MM.1S (cell line): ENCODE data around the gene FAM117B.

ENCODE experiments used
- EZH2 ChIP-seq: fragments of 300-600 bp; sonication (generic); optimal IDR thresholded peaks from 2 replicates; pipeline ENCODE3; 2017; ENCODE audit warnings: low read depth, mild to moderate bottlenecking, antibody characterized with exemption, low read length, mixed read lengths
- EZH2phosphoT487 ChIP-seq: fragments of 300-600 bp; sonication (generic); IDR thresholded peaks from 2 replicates; pipeline ENCODE4 v1.6.1; 2018; ENCODE audit warnings: antibody characterized with exemption, low read length
- TF ChIP-seq, protein P1 (sequence below): fragments of 300-600 bp; sonication (generic); IDR thresholded peaks from 2 replicates; pipeline ENCODE4 v1.5.1; 2016; ENCODE audit warnings: antibody characterized with exemption, low read length, mixed read lengths

DNA sequence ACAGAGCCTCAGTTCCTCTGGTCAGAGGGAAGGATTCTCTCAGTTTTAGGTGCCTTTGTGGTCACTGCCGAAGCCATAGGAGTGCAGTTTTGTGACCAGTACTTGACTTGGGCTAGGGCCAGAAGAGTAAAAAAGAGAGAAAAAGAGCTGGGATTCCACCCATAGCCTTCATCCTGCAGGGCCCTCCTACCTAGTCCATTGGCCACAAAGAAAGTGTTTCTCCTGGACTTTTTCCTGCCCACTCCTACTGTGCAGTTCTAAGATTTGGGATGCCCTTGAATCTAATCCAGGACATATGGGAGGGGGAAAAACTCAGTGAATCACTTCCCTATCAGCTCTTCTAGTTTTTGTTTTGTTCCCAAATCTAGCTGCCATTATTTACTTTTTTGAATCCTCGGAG, 26.0 kb downstream of the FAM117B start:
- TF ChIP-seq EZH2 = no peak
- TF ChIP-seq, protein P1, sequence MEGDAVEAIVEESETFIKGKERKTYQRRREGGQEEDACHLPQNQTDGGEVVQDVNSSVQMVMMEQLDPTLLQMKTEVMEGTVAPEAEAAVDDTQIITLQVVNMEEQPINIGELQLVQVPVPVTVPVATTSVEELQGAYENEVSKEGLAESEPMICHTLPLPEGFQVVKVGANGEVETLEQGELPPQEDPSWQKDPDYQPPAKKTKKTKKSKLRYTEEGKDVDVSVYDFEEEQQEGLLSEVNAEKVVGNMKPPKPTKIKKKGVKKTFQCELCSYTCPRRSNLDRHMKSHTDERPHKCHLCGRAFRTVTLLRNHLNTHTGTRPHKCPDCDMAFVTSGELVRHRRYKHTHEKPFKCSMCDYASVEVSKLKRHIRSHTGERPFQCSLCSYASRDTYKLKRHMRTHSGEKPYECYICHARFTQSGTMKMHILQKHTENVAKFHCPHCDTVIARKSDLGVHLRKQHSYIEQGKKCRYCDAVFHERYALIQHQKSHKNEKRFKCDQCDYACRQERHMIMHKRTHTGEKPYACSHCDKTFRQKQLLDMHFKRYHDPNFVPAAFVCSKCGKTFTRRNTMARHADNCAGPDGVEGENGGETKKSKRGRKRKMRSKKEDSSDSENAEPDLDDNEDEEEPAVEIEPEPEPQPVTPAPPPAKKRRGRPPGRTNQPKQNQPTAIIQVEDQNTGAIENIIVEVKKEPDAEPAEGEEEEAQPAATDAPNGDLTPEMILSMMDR = no peak
- TF ChIP-seq EZH2phosphoT487 = no peak
